ENCODE results near the gene BAD.

The BAD gene

GRCh38 chr11:64259533-64260067, 24.9 kb downstream of the BAD start:
- ATAC-seq: no peak
- TF ChIP-seq PATZ1 (CRISPR knock-in tag; IDR thresholded peaks at IDR 0.05; ENCODE audit: borderline replicate concordance): no peak
- TF ChIP-seq POU6F1 (CRISPR knock-in tag; IDR thresholded peaks at IDR 0.05; ENCODE audit: borderline replicate concordance, low read depth): no peak
- TF ChIP-seq ZNF70 (CRISPR knock-in tag; IDR thresholded peaks at IDR 0.05): no peak
- TF ChIP-seq SNAI2 (CRISPR knock-in tag; IDR thresholded peaks at IDR 0.05): no peak
- no peak for TF ChIP-seq ZFP30 (CRISPR knock-in tag; IDR thresholded peaks at IDR 0.05)
- TF ChIP-seq RARB (CRISPR knock-in tag; IDR thresholded peaks at IDR 0.05): no peak
- TF ChIP-seq PPARA (CRISPR knock-in tag; IDR thresholded peaks at IDR 0.05; ENCODE audit: borderline replicate concordance): no peak
- TF ChIP-seq ZNF8 (CRISPR knock-in tag; IDR thresholded peaks at IDR 0.05): no peak
- no peak for TF ChIP-seq CREB5 (CRISPR knock-in tag; IDR thresholded peaks at IDR 0.05; ENCODE audit: low read depth)
- TF ChIP-seq TCF4 (CRISPR knock-in tag; IDR thresholded peaks at IDR 0.05; ENCODE audit: borderline replicate concordance): no peak
- TF ChIP-seq OSR1 (CRISPR knock-in tag; IDR thresholded peaks at IDR 0.05): no peak
- TF ChIP-seq ESRRG (CRISPR knock-in tag; IDR thresholded peaks at IDR 0.05): no peak
- TF ChIP-seq CSDC2 (CRISPR knock-in tag; IDR thresholded peaks at IDR 0.05): no peak
- no peak for TF ChIP-seq BACH2 (CRISPR knock-in tag; IDR thresholded peaks at IDR 0.05; ENCODE audit: borderline replicate concordance)
- TF ChIP-seq CSRNP3 (CRISPR knock-in tag; IDR thresholded peaks at IDR 0.05): no peak

GRCh38 chr11:64258946-64259532, 25.4 kb downstream of the BAD start:
- TF ChIP-seq TSHZ2 (CRISPR knock-in tag; IDR thresholded peaks at IDR 0.05): no peak
- TF ChIP-seq CSDC2 (CRISPR knock-in tag; IDR thresholded peaks at IDR 0.05): no peak
- no peak for TF ChIP-seq BACH2 (CRISPR knock-in tag; IDR thresholded peaks at IDR 0.05; ENCODE audit: borderline replicate concordance)
- TF ChIP-seq ZFP30 (CRISPR knock-in tag; IDR thresholded peaks at IDR 0.05): no peak
- no peak for TF ChIP-seq ARNTL (CRISPR knock-in tag; IDR thresholded peaks at IDR 0.05; ENCODE audit: borderline replicate concordance, low read depth)
- no peak for TF ChIP-seq CREB5 (CRISPR knock-in tag; IDR thresholded peaks at IDR 0.05; ENCODE audit: low read depth)
- TF ChIP-seq ESRRG (CRISPR knock-in tag; IDR thresholded peaks at IDR 0.05): no peak
- no peak for TF ChIP-seq ZNF8 (CRISPR knock-in tag; IDR thresholded peaks at IDR 0.05)
- no peak for TF ChIP-seq PPARA (CRISPR knock-in tag; IDR thresholded peaks at IDR 0.05; ENCODE audit: borderline replicate concordance)
- no peak for TF ChIP-seq POU6F1 (CRISPR knock-in tag; IDR thresholded peaks at IDR 0.05; ENCODE audit: borderline replicate concordance, low read depth)
- no peak for ATAC-seq
